H9 (cell line): Measurements from ENCODE around the gene MRLN. TPM values are rescaled to one million over a fixed set of nuclear protein-coding genes. Genes with fewer than 3 reads are reported as not detected.

Experiments
- DNase-seq: peaks from one replicate; pipeline ENCODE4 v3.0.0-alpha.2; 2017
- H2AFZ ChIP-seq: one replicate; pipeline ENCODE4 v1.6.1; 2013; ENCODE audit warnings: mild to moderate bottlenecking, low read length, control low read depth, moderate library complexity
- H2AK5ac ChIP-seq: 2 replicates; pipeline ENCODE4 v1.6.1; 2013; ENCODE audit warnings: low read length, control low read depth, mixed read lengths; ENCODE audit not compliant: insufficient read length
- H2BK120ac ChIP-seq: one replicate; pipeline ENCODE4 v1.6.1; 2013; ENCODE audit warnings: low read depth, mild to moderate bottlenecking, low read length, control low read depth, inconsistent platforms; ENCODE audit not compliant: poor library complexity, severe bottlenecking
- H2BK12ac ChIP-seq: 2 replicates; pipeline ENCODE4 v1.6.1; 2013; ENCODE audit warnings: low read length, control low read depth, mixed read lengths, low read depth; ENCODE audit not compliant: insufficient read length
- H2BK15ac ChIP-seq: 2 replicates; pipeline ENCODE4 v1.6.1; 2013; ENCODE audit warnings: low read depth, low read length, control low read depth
- H2BK20ac ChIP-seq: one replicate; pipeline ENCODE4 v1.6.1; 2013; ENCODE audit warnings: low read depth, mild to moderate bottlenecking, low read length, control low read depth, inconsistent platforms; ENCODE audit not compliant: poor library complexity, severe bottlenecking
- H2BK5ac ChIP-seq: 2 replicates; pipeline ENCODE4 v1.6.1; 2013; ENCODE audit warnings: low read length, control low read depth, mixed read lengths; ENCODE audit not compliant: insufficient read length
- H3K14ac ChIP-seq: 2 replicates; pipeline ENCODE4 v1.6.1; 2013; ENCODE audit warnings: low read length, control low read depth; ENCODE audit not compliant: insufficient read depth
- H3K18ac ChIP-seq: 2 replicates; pipeline ENCODE4 v1.6.1; 2013; ENCODE audit warnings: low read depth, mild to moderate bottlenecking, mixed read lengths, low read length, control low read depth; ENCODE audit not compliant: insufficient read length
- H3K23ac ChIP-seq: 2 replicates; pipeline ENCODE4 v1.6.1; 2013; ENCODE audit warnings: low read length, control low read depth, mixed read lengths, low read depth; ENCODE audit not compliant: insufficient read length
- H3K23me2 ChIP-seq: 2 replicates; pipeline ENCODE4 v1.6.1; 2013; ENCODE audit warnings: low read depth, mild to moderate bottlenecking, mixed read lengths, low read length, control low read depth; ENCODE audit not compliant: insufficient read length, poor library complexity, severe bottlenecking
- H3K27ac ChIP-seq: 2 replicates; pipeline ENCODE4 v1.5.1; 2013; ENCODE audit warnings: low read length, control low read depth, mixed read lengths, low read depth; ENCODE audit not compliant: insufficient read length
- H3K27me3 ChIP-seq: 2 replicates; pipeline ENCODE4 v1.6.1; 2013; ENCODE audit warnings: low read length, control low read depth, inconsistent platforms; ENCODE audit not compliant: insufficient read depth
- H3K4ac ChIP-seq: 2 replicates; pipeline ENCODE4 v1.6.1; 2013; ENCODE audit warnings: low read depth, mild to moderate bottlenecking, control low read depth, inconsistent platforms, low read length, moderate library complexity
- H3K4me1 ChIP-seq: 2 replicates; pipeline ENCODE4 v1.6.1; 2013; ENCODE audit warnings: low read length, control low read depth, inconsistent platforms; ENCODE audit not compliant: insufficient read depth
- H3K4me2 ChIP-seq: 2 replicates; pipeline ENCODE4 v1.6.1; 2013; ENCODE audit warnings: low read length, control low read depth, mixed read lengths; ENCODE audit not compliant: insufficient read length, insufficient read depth
- H3K56ac ChIP-seq: 2 replicates; pipeline ENCODE4 v1.6.1; 2013; ENCODE audit warnings: low read depth, mild to moderate bottlenecking, mixed read lengths, low read length, control low read depth; ENCODE audit not compliant: insufficient read length
- H3K79me1 ChIP-seq: 2 replicates; pipeline ENCODE4 v1.6.1; 2013; ENCODE audit warnings: low read depth, mild to moderate bottlenecking, moderate library complexity, low read length, control low read depth, inconsistent platforms; ENCODE audit not compliant: insufficient read depth, poor library complexity, severe bottlenecking
- H3K79me2 ChIP-seq: 2 replicates; pipeline ENCODE4 v1.6.1; 2013; ENCODE audit warnings: low read length, control low read depth, inconsistent platforms; ENCODE audit not compliant: insufficient read depth
- H3K9ac ChIP-seq: 2 replicates; pipeline ENCODE4 v1.6.1; 2013; ENCODE audit warnings: low read length, control low read depth, mixed read lengths; ENCODE audit not compliant: insufficient read length; ENCODE audit errors: extremely low read depth
- H3K9me3 ChIP-seq: one replicate; pipeline ENCODE4 v1.6.1; 2013; ENCODE audit warnings: low read depth, low read length, inconsistent platforms; ENCODE audit not compliant: control insufficient read depth
- H3T11ph ChIP-seq: one replicate; pipeline ENCODE4 v1.6.1; 2013; ENCODE audit warnings: mild to moderate bottlenecking, low read length, control low read depth, inconsistent platforms
- H4K20me1 ChIP-seq: one replicate; pipeline ENCODE4 v1.6.1; 2013; ENCODE audit not compliant: control insufficient read depth, insufficient read length, insufficient read depth
- H4K5ac ChIP-seq: 2 replicates; pipeline ENCODE4 v1.6.1; 2013; ENCODE audit warnings: low read depth, mild to moderate bottlenecking, mixed read lengths, low read length, control low read depth; ENCODE audit not compliant: insufficient read length
- H4K8ac ChIP-seq: replicated peaks from 2 replicates; pipeline ENCODE4 v1.6.1; 2013; ENCODE audit warnings: low read length, control low read depth, mixed read lengths, low read depth; ENCODE audit not compliant: insufficient read length
- H4K91ac ChIP-seq: 2 replicates; pipeline ENCODE4 v1.6.1; 2013; ENCODE audit warnings: low read depth, mild to moderate bottlenecking, moderate library complexity, mixed read lengths, low read length, control low read depth; ENCODE audit not compliant: insufficient read length
- H3K27ac Mint-ChIP-seq, 3 experiments: 2 replicates in 2 of 3; 3 replicates in 1 of 3; pipeline ENCODE4 v1.8.0; 2020 to 2021; ENCODE audit warnings: mixed read lengths in 3 of 3, mild to moderate bottlenecking in 1 of 3, moderate library complexity in 1 of 3
- H3K27me3 Mint-ChIP-seq: 2 replicates; pipeline ENCODE4 v1.8.0; 2021; ENCODE audit warnings: low read depth, mild to moderate bottlenecking, moderate library complexity, mixed read lengths
- H3K36me3 Mint-ChIP-seq, 3 experiments: 2 replicates in 2 of 3; 3 replicates in 1 of 3; pipeline ENCODE4 v1.8.0; 2020 to 2021; ENCODE audit warnings: low read depth in 3 of 3, mixed read lengths in 3 of 3; ENCODE audit not compliant: insufficient read depth in 1 of 3
- H3K4me1 Mint-ChIP-seq, 2 experiments: 2 replicates each; pipeline ENCODE4 v1.8.0; 2020; ENCODE audit warnings: mixed read lengths in 2 of 2
- H3K4me3 Mint-ChIP-seq, 2 experiments: 2 replicates in 1 of 2; 3 replicates in 1 of 2; pipeline ENCODE4 v1.8.0; 2020 to 2021; ENCODE audit warnings: mild to moderate bottlenecking in 2 of 2, mixed read lengths in 2 of 2, moderate library complexity in 1 of 2
- H3K9me3 Mint-ChIP-seq, 2 experiments: 2 replicates in 1 of 2; 3 replicates in 1 of 2; pipeline ENCODE4 v1.8.0; 2020; ENCODE audit warnings: mild to moderate bottlenecking in 2 of 2, mixed read lengths in 2 of 2, moderate library complexity in 1 of 2
- WGBS: extraction: QIAGEN DNeasy Blood & Tissue Kit; methylation state at CpG from one replicate; pipeline ENCODE4 v1.1.7; 2013; ENCODE audit warnings: missing lambda C conversion rate, low lambda C conversion rate, mixed read lengths; ENCODE audit not compliant: insufficient read length; ENCODE audit errors: extremely low coverage; 5-methylcytosine and 5-hydroxymethylcytosine counted together
- total RNA-seq: library from RNA; stranded (reverse); gene quantifications from 2 replicates; pipeline ENCODE4 v1.2.1, GENCODE V29; 2021
- TF ChIP-seq, protein P1 (sequence below): fragments of 200-600 bp; sonication (generic); conservative IDR thresholded peaks from 3 replicates; pipeline ENCODE4 v1.8.0; 2021; ENCODE audit warnings: antibody characterized with exemption, mild to moderate bottlenecking

The MRLN gene
- total RNA-seq, 1 experiment from 2014 or later, result not detected

DNA sequence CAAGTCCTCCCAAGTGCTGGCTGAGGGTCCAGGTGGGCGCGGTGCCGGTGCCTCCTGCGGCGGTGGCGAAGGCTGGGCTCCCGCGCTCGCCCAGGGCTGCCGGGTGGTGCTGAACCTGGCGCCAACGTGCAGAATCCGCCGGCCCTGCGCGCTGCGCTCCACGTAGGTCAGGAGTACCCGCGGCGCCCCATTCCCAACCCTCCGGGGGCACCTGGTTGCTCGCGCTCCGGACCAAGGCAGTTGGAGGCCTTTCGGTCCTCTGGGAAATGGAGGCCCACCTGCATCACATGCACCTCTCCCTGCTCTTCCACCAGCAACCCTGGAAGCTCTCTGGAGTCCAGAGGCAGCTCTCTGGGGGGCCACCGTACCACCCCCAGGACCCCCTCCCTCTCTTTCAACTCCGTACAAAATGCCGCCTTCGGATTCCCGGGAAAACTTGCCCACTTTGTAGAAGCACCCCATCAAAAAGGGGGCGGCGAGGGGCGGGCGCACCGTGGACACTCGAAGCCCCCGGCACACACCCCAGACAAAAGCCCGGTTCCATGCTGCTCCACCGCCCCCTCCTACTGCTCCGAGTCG is 44.4 kb downstream of the MRLN start:
- WGBS, result no CpG with 5 or more reads among the region's 42 CpGs
- TF ChIP-seq, protein P1, sequence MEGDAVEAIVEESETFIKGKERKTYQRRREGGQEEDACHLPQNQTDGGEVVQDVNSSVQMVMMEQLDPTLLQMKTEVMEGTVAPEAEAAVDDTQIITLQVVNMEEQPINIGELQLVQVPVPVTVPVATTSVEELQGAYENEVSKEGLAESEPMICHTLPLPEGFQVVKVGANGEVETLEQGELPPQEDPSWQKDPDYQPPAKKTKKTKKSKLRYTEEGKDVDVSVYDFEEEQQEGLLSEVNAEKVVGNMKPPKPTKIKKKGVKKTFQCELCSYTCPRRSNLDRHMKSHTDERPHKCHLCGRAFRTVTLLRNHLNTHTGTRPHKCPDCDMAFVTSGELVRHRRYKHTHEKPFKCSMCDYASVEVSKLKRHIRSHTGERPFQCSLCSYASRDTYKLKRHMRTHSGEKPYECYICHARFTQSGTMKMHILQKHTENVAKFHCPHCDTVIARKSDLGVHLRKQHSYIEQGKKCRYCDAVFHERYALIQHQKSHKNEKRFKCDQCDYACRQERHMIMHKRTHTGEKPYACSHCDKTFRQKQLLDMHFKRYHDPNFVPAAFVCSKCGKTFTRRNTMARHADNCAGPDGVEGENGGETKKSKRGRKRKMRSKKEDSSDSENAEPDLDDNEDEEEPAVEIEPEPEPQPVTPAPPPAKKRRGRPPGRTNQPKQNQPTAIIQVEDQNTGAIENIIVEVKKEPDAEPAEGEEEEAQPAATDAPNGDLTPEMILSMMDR, result no peak

More for the DNA sequence above, 44.4 kb downstream of the MRLN start:
- H3K4me1 ChIP-seq, result no peaks in the 10 kb centered on the region; the same call in 1 of the 2 replicates
- no peak overlapping the region for H2AFZ ChIP-seq
- no peaks in the 10 kb centered on the region; the same call in 1 of the 2 replicates for H3K27me3 ChIP-seq
- H4K8ac ChIP-seq, result no peak overlapping the region
- peak overlapping the region; percentile 89 for H3K18ac ChIP-seq
- H3K36me3 Mint-ChIP-seq, result peaks cover 4 to 34% (median 6%) of the 10 kb centered on the region in 3 experiments; a peak in 6 of 7 replicates
- peak overlapping the region; percentile 74 for H3K4ac ChIP-seq
- no peak overlapping the region for H3T11ph ChIP-seq
- H3K9me3 ChIP-seq, result no peaks in the 10 kb centered on the region
- peaks cover 0 to 3% of the 10 kb centered on the region in 2 experiments; a peak in 1 of 5 replicates for H3K9me3 Mint-ChIP-seq
- H2BK120ac ChIP-seq, result no peak overlapping the region
- H3K79me1 ChIP-seq, result no peaks in the 10 kb centered on the region
- peak overlapping the region in 1 of 3 experiments; percentile 76; a peak in 1 of 7 replicates for H3K27ac Mint-ChIP-seq
- peaks cover 18% of the 10 kb centered on the region for H3K23me2 ChIP-seq
- H3K4me1 Mint-ChIP-seq, result peaks cover 12 to 41% of the 10 kb centered on the region in 2 experiments
- no peak overlapping the region for H2BK12ac ChIP-seq
- no peak overlapping the region for H4K5ac ChIP-seq
- peak overlapping the region; percentile 97 for H3K14ac ChIP-seq
- no peak overlapping the region for H3K56ac ChIP-seq
- no peak overlapping the region for H2BK5ac ChIP-seq
- no peak overlapping the region for H2BK15ac ChIP-seq
- no peak overlapping the region for H2BK20ac ChIP-seq
- peak overlapping the region; percentile 49 for H3K4me2 ChIP-seq
- no peak overlapping the region for H2AK5ac ChIP-seq
- no peaks in the 10 kb centered on the region for H3K79me2 ChIP-seq
- H4K20me1 ChIP-seq, result no peaks in the 10 kb centered on the region
- H3K4me3 Mint-ChIP-seq, result peak overlapping the region; percentile 79 to 85
- no peak overlapping the region for H3K27ac ChIP-seq
- H3K9ac ChIP-seq, result peak overlapping the region; percentile 75
- peak; percentile 53 for DNase-seq
- H3K27me3 Mint-ChIP-seq, result peaks cover 51% of the 10 kb centered on the region
- H4K91ac ChIP-seq, result peak overlapping the region; percentile 96
- H3K23ac ChIP-seq, result no peak overlapping the region
